ENCODE data around the gene FOXRED1.

Gene FOXRED1

GRCh38 chr11:126268708-126269579, at the start of gene FOXRED1, which contains the start of gene SRPRA:
Gene FOXRED1, plus strand, starts transcription at chr11:126269154. Its CDS starts 53 bp downstream, at chr11:126269207.
Gene SRPRA, minus strand, starts transcription at chr11:126268895. Its CDS starts 91 bp downstream, at chr11:126268804.
- TF ChIP-seq MAX (IDR thresholded peaks at IDR 0.05), result peak; percentile 71
- peak; percentile 39; the same call in 1 of the 2 replicates for TF ChIP-seq TEAD4 (IDR thresholded peaks at IDR 0.05)
- TF ChIP-seq ZBTB7A (IDR thresholded peaks at IDR 0.05; ENCODE audit: low read depth), result no peak
- TF ChIP-seq RAD21 (IDR thresholded peaks at IDR 0.05; ENCODE audit: low read depth), result no peak
- peak; percentile 88 for TF ChIP-seq USF1 (IDR thresholded peaks at IDR 0.05)
- peak; percentile 67; the same call in 1 of the 2 replicates for TF ChIP-seq TCF12 (IDR thresholded peaks at IDR 0.05; ENCODE audit: low read depth)
- TF ChIP-seq YY1 (IDR thresholded peaks at IDR 0.05; ENCODE audit: low read depth), result peak; percentile 81
- no peak; the same call in 1 of the 2 replicates for TF ChIP-seq NFIC (IDR thresholded peaks at IDR 0.05)
- 0 out of 2 replicates have a peak, but pooled peaks have one; percentile 21 for TF ChIP-seq FOXM1 (IDR thresholded peaks at IDR 0.05; ENCODE audit: borderline replicate concordance, low read depth)
- TF ChIP-seq CREB1 (IDR thresholded peaks at IDR 0.05; ENCODE audit: low read depth), result peak; percentile 97
- TF ChIP-seq TAF1 (IDR thresholded peaks at IDR 0.05; ENCODE audit: low read depth), result peak; percentile 83
- TF ChIP-seq EP300 (IDR thresholded peaks at IDR 0.05; ENCODE audit: borderline replicate concordance), result no peak
- TF ChIP-seq CEBPB (IDR thresholded peaks at IDR 0.05), result no peak
- no peak for TF ChIP-seq REST (IDR thresholded peaks at IDR 0.05; ENCODE audit: low read depth)
- no peak for TF ChIP-seq EGR1 (IDR thresholded peaks at IDR 0.05)

GRCh38 chr11:126219547-126219946, 49.4 kb upstream of the FOXRED1 start:
- no peak for TF ChIP-seq REST (IDR thresholded peaks at IDR 0.05; ENCODE audit: low read depth)
- TF ChIP-seq USF1 (IDR thresholded peaks at IDR 0.05), result no peak

DNA sequence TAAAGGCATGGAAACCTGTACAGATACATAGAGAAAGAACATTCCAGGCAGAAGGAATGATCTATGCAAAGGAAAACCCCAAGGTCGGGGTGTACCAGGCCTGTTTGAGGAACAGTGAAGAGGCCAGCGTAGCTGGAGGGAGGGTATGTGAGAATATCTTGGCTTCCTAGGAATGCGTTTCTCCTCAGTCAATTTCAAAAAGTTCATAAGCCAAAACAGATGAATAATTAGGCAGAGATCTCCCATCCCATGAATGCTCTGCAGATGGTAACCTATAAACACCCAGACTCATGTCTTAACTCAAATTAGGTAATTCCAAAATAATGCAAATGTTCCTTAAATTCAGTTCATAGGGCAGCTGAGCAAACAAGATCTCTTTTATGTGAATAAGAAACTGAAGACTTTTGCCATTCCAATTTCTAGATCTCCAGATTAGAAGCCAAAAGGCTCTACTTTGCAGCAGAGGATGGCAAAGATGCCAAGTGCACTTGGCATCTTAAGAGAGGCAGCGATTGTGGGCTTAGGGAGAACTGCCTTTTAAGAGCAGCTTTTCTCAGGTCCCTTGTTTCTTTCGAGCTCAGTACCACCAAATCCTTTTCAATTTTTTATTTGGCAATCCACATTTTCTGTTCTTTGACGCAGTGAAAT, 44.2 kb upstream of the FOXRED1 start:
- TF ChIP-seq FOXM1 (IDR thresholded peaks at IDR 0.05; ENCODE audit: borderline replicate concordance, low read depth), result no peak
- TF ChIP-seq TEAD4 (IDR thresholded peaks at IDR 0.05), result no peak
- TF ChIP-seq EGR1 (IDR thresholded peaks at IDR 0.05), result no peak
- TF ChIP-seq REST (IDR thresholded peaks at IDR 0.05; ENCODE audit: low read depth), result no peak

DNA sequence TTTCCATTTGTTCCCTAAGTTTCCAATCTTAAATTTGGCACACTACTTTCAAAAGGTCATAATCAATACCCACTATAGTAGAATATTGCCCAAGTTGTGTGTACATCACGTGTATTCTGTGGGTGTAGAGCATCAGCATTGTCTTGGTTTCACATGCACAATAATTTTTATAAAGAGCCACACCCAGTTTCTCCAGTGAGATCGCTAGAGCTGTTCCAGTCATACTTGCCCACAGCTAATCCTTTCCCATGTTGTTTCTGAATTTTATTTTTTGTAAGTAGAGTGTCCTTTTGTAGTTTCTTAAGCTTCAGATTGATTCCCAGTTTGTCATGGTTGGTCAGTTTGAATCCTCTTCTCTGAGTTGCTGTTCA, 43.7 kb upstream of the FOXRED1 start:
- no peak for TF ChIP-seq CEBPB (IDR thresholded peaks at IDR 0.05)
- TF ChIP-seq USF1 (IDR thresholded peaks at IDR 0.05), result no peak
- TF ChIP-seq CREB1 (IDR thresholded peaks at IDR 0.05; ENCODE audit: low read depth), result no peak
- TF ChIP-seq NFIC (IDR thresholded peaks at IDR 0.05), result no peak
- TF ChIP-seq TEAD4 (IDR thresholded peaks at IDR 0.05), result no peak
- TF ChIP-seq MAX (IDR thresholded peaks at IDR 0.05), result no peak
- no peak for TF ChIP-seq EP300 (IDR thresholded peaks at IDR 0.05; ENCODE audit: borderline replicate concordance)
- no peak for TF ChIP-seq EGR1 (IDR thresholded peaks at IDR 0.05)
- TF ChIP-seq TAF1 (IDR thresholded peaks at IDR 0.05; ENCODE audit: low read depth), result no peak
- no peak for TF ChIP-seq RAD21 (IDR thresholded peaks at IDR 0.05; ENCODE audit: low read depth)
- TF ChIP-seq REST (IDR thresholded peaks at IDR 0.05; ENCODE audit: low read depth), result no peak
- TF ChIP-seq FOXM1 (IDR thresholded peaks at IDR 0.05; ENCODE audit: borderline replicate concordance, low read depth), result no peak
- no peak for TF ChIP-seq TCF12 (IDR thresholded peaks at IDR 0.05; ENCODE audit: low read depth)

Data from Ishikawa (cell line).